ENCODE measurements around the gene PABPN1. TPM values are rescaled to one million over a fixed set of nuclear protein-coding genes. Genes with fewer than 3 reads are reported as not detected.

The PABPN1 gene
- polyA plus RNA-seq, 3 donors: 54.4 to 356 (median 64.6) TPM

- Mint-ChIP-seq H3K9me3 (no peaks in the 10 kb centered on the region), H3K27ac (peak overlapping the region; percentile 76 to 92 (median 89)), H3K4me1 (peaks cover 49% of the 10 kb centered on the region), H3K36me3 (peaks cover 14 to 31% of the 10 kb centered on the region in 2 donors), H3K27me3 (ENCODE audit: low read depth in 3 of 3) (no peaks in the 10 kb centered on the region), H3K4me3 (peak overlapping the region; percentile 82 to 92)
- WGBS (ENCODE audit: insufficient coverage): 0% methylated on average over 1 of the region's 5 CpGs
- Histone ChIP-seq H3K9ac (ENCODE audit: insufficient read depth, low read length, poor library complexity, severe bottlenecking) (peak overlapping the region; percentile 80), H3K4me1 (ENCODE audit: control insufficient read depth in 1 of 2, insufficient read depth in 2 of 2, low read length in 2 of 2) (peaks cover 31 to 50% of the 10 kb centered on the region in 2 donors), H3K27ac (ENCODE audit: low read depth in 1 of 2, low read length in 2 of 2) (peak overlapping the region; percentile 76 to 89), H3K9me3 (replicated peaks in 1 of 2; ENCODE audit: control insufficient read depth in 1 of 2, insufficient read depth in 1 of 2, low read length in 2 of 2) (no peaks in the 10 kb centered on the region), H4K20me1 (ENCODE audit: insufficient read depth, low read length) (no peaks in the 10 kb centered on the region), H3K4me3 (replicated peaks in 1 of 3; ENCODE audit: low read depth in 2 of 3, low read length in 3 of 3) (peak overlapping the region; percentile 39 to 92 (median 90)), H3K4me2 (replicated peaks; ENCODE audit: extremely low read depth, low read length, poor library complexity, severe bottlenecking) (peak overlapping the region; percentile 89), H3K79me2 (ENCODE audit: insufficient read depth, low read length) (peaks cover 50% of the 10 kb centered on the region), H3K36me3 (replicated peaks in 1 of 2; ENCODE audit: control insufficient read depth in 1 of 2, insufficient read depth in 2 of 2, low read length in 2 of 2) (peaks cover 24 to 41% of the 10 kb centered on the region in 2 donors), H3K27me3 (ENCODE audit: control insufficient read depth in 2 of 2, insufficient read depth in 2 of 2, low read length in 2 of 2) (no peaks in the 10 kb centered on the region), H2AFZ (ENCODE audit: insufficient read depth, low read depth, low read length, poor library complexity, severe bottlenecking) (peak overlapping the region; percentile 98)
- DNase-seq: no peak
- TF ChIP-seq, protein P1, sequence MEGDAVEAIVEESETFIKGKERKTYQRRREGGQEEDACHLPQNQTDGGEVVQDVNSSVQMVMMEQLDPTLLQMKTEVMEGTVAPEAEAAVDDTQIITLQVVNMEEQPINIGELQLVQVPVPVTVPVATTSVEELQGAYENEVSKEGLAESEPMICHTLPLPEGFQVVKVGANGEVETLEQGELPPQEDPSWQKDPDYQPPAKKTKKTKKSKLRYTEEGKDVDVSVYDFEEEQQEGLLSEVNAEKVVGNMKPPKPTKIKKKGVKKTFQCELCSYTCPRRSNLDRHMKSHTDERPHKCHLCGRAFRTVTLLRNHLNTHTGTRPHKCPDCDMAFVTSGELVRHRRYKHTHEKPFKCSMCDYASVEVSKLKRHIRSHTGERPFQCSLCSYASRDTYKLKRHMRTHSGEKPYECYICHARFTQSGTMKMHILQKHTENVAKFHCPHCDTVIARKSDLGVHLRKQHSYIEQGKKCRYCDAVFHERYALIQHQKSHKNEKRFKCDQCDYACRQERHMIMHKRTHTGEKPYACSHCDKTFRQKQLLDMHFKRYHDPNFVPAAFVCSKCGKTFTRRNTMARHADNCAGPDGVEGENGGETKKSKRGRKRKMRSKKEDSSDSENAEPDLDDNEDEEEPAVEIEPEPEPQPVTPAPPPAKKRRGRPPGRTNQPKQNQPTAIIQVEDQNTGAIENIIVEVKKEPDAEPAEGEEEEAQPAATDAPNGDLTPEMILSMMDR (IDR thresholded peaks at IDR 0.05): no peak
- intact Hi-C loops (cut with micrococcal nuclease): loop anchor here (2.0 to 10.0 kb wide), 2 partner anchors 14 to 722 kb away; partner anchors contain the start of genes DAD1 (in 1 of the 2) and PABPN1 (in 1 of the 2)
Measured at GRCh38 chr14:23307146-23307530, 14.1 kb upstream of the PABPN1 start.

DNA sequence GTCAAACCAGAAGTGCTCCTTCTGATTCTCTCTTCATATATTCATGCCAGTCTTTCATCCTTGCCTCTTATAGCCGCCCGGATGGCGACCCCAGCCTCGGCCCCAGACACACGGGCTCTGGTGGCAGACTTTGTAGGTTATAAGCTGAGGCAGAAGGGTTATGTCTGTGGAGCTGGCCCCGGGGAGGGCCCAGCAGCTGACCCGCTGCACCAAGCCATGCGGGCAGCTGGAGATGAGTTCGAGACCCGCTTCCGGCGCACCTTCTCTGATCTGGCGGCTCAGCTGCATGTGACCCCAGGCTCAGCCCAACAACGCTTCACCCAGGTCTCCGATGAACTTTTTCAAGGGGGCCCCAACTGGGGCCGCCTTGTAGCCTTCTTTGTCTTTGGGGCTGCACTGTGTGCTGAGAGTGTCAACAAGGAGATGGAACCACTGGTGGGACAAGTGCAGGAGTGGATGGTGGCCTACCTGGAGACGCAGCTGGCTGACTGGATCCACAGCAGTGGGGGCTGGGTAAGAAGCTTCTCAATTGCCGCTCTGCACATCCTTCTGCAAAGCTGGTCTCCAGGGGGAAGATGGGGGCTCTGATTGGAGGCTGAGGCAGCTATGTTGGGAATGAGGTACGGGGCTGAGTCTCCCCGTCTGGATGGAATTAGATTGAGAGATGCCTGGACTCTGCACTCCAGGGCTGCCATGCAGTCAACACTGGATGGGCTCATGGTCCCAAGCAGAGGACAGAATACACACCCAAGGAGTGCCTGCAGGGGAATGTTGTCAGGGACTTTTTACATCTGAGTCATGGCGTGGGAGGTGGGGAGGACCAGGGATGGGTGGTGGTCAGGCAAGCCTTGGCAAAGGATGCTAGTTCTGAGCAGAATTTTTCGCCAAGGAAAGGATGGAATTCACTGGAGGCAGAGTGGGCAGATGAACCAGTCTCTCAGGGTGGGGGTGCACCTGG, 13.3 kb upstream of the PABPN1 start:
- H3K9ac ChIP-seq (ENCODE audit: insufficient read depth, low read length, poor library complexity, severe bottlenecking): no peak overlapping the region
- no peaks in the 10 kb centered on the region for H3K27me3 ChIP-seq (ENCODE audit: control insufficient read depth in 2 of 2, insufficient read depth in 2 of 2, low read length in 2 of 2)
- H3K4me3 ChIP-seq (replicated peaks in 1 of 3; ENCODE audit: low read depth in 2 of 3, low read length in 3 of 3): peak overlapping the region in 1 of 3 experiments; percentile 92
- H4K20me1 ChIP-seq (ENCODE audit: insufficient read depth, low read length): no peaks in the 10 kb centered on the region
- peaks cover 24 to 42% of the 10 kb centered on the region in 2 donors for H3K36me3 ChIP-seq (replicated peaks in 1 of 2; ENCODE audit: control insufficient read depth in 1 of 2, insufficient read depth in 2 of 2, low read length in 2 of 2)
- intact Hi-C loops (cut with micrococcal nuclease): loop anchor here (2.0 to 10.0 kb wide), 2 partner anchors 13 to 723 kb away; partner anchors contain the start of genes DAD1 (in 1 of the 2) and PABPN1 (in 1 of the 2)
- Mint-ChIP-seq H3K9me3 (no peaks in the 10 kb centered on the region), H3K27ac (peak overlapping the region in 6 of 7 donors; percentile 68 to 92 (median 84)), H3K4me1 (peaks cover 45% of the 10 kb centered on the region), H3K36me3 (peaks cover 18 to 33% of the 10 kb centered on the region in 2 donors), H3K27me3 (ENCODE audit: low read depth in 3 of 3) (no peaks in the 10 kb centered on the region), H3K4me3 (peak overlapping the region; percentile 82 to 92)
- TF ChIP-seq, protein P1 (IDR thresholded peaks at IDR 0.05): no peak
- peaks cover 26 to 42% of the 10 kb centered on the region in 2 donors for H3K4me1 ChIP-seq (ENCODE audit: control insufficient read depth in 1 of 2, insufficient read depth in 2 of 2, low read length in 2 of 2)
- peaks cover 50% of the 10 kb centered on the region for H3K79me2 ChIP-seq (ENCODE audit: insufficient read depth, low read length)
- peak in 1 of 3 donors; percentile 27 for DNase-seq
- no peaks in the 10 kb centered on the region for H3K9me3 ChIP-seq (replicated peaks in 1 of 2; ENCODE audit: control insufficient read depth in 1 of 2, insufficient read depth in 1 of 2, low read length in 2 of 2)
- WGBS (ENCODE audit: insufficient coverage): 100% methylated on average over 16 of the region's 22 CpGs
- H3K4me2 ChIP-seq (replicated peaks; ENCODE audit: extremely low read depth, low read length, poor library complexity, severe bottlenecking): peak overlapping the region; percentile 89
- H3K27ac ChIP-seq (ENCODE audit: low read depth in 1 of 2, low read length in 2 of 2): peak overlapping the region in 1 of 2 donors; percentile 89
- no peak overlapping the region for H2AFZ ChIP-seq (ENCODE audit: insufficient read depth, low read depth, low read length, poor library complexity, severe bottlenecking)
